Measurements from ENCODE around the gene OMP.

- no peak for TF ChIP-seq CTCF (IDR thresholded peaks at IDR 0.05)
- no peak for TF ChIP-seq POLR2A (IDR thresholded peaks at IDR 0.05)
- TF ChIP-seq POLR2AphosphoS5 (IDR thresholded peaks at IDR 0.05), result no peak
Observed at GRCh38 chr11:77106321-77106720, 3.7 kb downstream of the OMP start.
